Keratinocyte (primary cell): ENCODE data around the gene CMTR1. TPM values are rescaled to one million over a fixed set of nuclear protein-coding genes. Genes with fewer than 3 reads are reported as not detected.

ENCODE experiments used
- DNase-seq: peaks from one replicate; pipeline ENCODE4 v3.0.0-alpha.2; 2011; ENCODE audit warnings: low read depth, missing footprints, low spot score
- FAIRE-seq: peaks from 2 replicates; lab custom pipeline; 2011; peaks lifted over from hg19 to GRCh38; lab: Jason Lieb, UNC
- H2AFZ ChIP-seq: 2 replicates; pipeline ENCODE4 v1.6.0; 2012; ENCODE audit warnings: low read length, control low read depth, inconsistent platforms; ENCODE audit not compliant: control insufficient read depth
- H3K27ac ChIP-seq: 2 replicates; pipeline ENCODE4 v1.5.1; 2011; ENCODE audit warnings: low read length; ENCODE audit not compliant: control insufficient read depth, insufficient read depth
- H3K27me3 ChIP-seq: 3 replicates; pipeline ENCODE4 v1.6.0; 2011; ENCODE audit warnings: low read length; ENCODE audit not compliant: control insufficient read depth, insufficient read depth; ENCODE audit errors: extremely low read depth
- H3K36me3 ChIP-seq, 2 experiments: 2 replicates in 1 of 2; 3 replicates in 1 of 2; pipeline ENCODE4 v1.5.1; 2011; ENCODE audit warnings: low read length in 2 of 2, mild to moderate bottlenecking in 1 of 2; ENCODE audit not compliant: control insufficient read depth in 2 of 2, insufficient read depth in 2 of 2; ENCODE audit errors: extremely low read depth in 1 of 2
- H3K4me1 ChIP-seq: 3 replicates; pipeline ENCODE4 v1.5.1; 2011; ENCODE audit warnings: low read length; ENCODE audit not compliant: control insufficient read depth, insufficient read depth; ENCODE audit errors: extremely low read depth
- H3K4me2 ChIP-seq: 3 replicates; pipeline ENCODE4 v1.6.0; 2011; ENCODE audit warnings: low read depth, low read length; ENCODE audit not compliant: control insufficient read depth, insufficient read depth; ENCODE audit errors: extremely low read depth
- H3K4me3 ChIP-seq, 3 experiments: fragments of 200-600 bp in 1 of 3; sonication (generic) in 1 of 3; 2 replicates in 2 of 3; 3 replicates in 1 of 3; pipeline ENCODE4 v1.5.1; 2011 to 2016; ENCODE audit warnings: low read length in 3 of 3, mild to moderate bottlenecking in 3 of 3, control low read depth in 2 of 3, inconsistent platforms in 1 of 3, low read depth in 1 of 3, mixed read lengths in 1 of 3, mixed run types in 1 of 3, moderate library complexity in 1 of 3; ENCODE audit not compliant: control insufficient read depth in 2 of 3, insufficient read depth in 2 of 3; ENCODE audit errors: extremely low read depth in 1 of 3
- H3K79me2 ChIP-seq: 2 replicates; pipeline ENCODE4 v1.6.0; 2012; ENCODE audit warnings: low read length; ENCODE audit not compliant: control insufficient read depth, insufficient read depth
- H3K9ac ChIP-seq: 3 replicates; pipeline ENCODE4 v1.6.0; 2011; ENCODE audit warnings: low read length; ENCODE audit not compliant: control insufficient read depth, insufficient read depth; ENCODE audit errors: extremely low read depth
- H3K9me1 ChIP-seq: 3 replicates; pipeline ENCODE4 v1.6.0; 2011; ENCODE audit warnings: low read length; ENCODE audit not compliant: control insufficient read depth, insufficient read depth; ENCODE audit errors: extremely low read depth
- H3K9me3 ChIP-seq: 2 replicates; pipeline ENCODE4 v1.5.1; 2012; ENCODE audit warnings: low read depth, low read length; ENCODE audit not compliant: control insufficient read depth
- H4K20me1 ChIP-seq: 3 replicates; pipeline ENCODE4 v1.6.0; 2011; ENCODE audit warnings: low read length; ENCODE audit not compliant: control insufficient read depth, insufficient read depth; ENCODE audit errors: extremely low read depth
- CTCF ChIP-seq, 3 experiments: IDR thresholded peaks in 1 of 3; conservative IDR thresholded peaks in 1 of 3; optimal IDR thresholded peaks in 1 of 3; 2 replicates in 2 of 3; 3 replicates in 1 of 3; pipeline versions ENCODE3 to v1.5.1; 2011; ENCODE audit warnings: low read length in 3 of 3, mild to moderate bottlenecking in 3 of 3, moderate library complexity in 2 of 3, control low read depth in 1 of 3, inconsistent platforms in 1 of 3; ENCODE audit not compliant: insufficient read depth in 2 of 3; ENCODE audit errors: extremely low read depth in 1 of 3
- EZH2 ChIP-seq: IDR thresholded peaks from one replicate; pipeline ENCODE4 v1.6.1; 2012; ENCODE audit warnings: inconsistent platforms, mild to moderate bottlenecking, low read length, moderate library complexity
- dilution Hi-C: fragments of 300-500 bp; cut with MboI; formaldehyde crosslinking; loops from one replicate; pipeline ENCODE4 v1.7.0; 2020; ENCODE audit warnings: low sequenced_read_pairs; ENCODE audit not compliant: extremely low pct_ligation_motif_present
- polyA plus RNA-seq, 5 experiments: library from polyadenylated mRNA; depleted of rRNA in 3 of 5; stranded (reverse) in 3 of 5; stranded (forward) in 1 of 5; unstranded in 1 of 5; fragments of >200 nt; gene quantifications; 1 replicate in 1 of 5; 2 replicates in 3 of 5; 3 replicates in 1 of 5; pipeline versions ENCODE4 v1.2.1 to v1.2.3, GENCODE V29; 2011 to 2012; ENCODE audit warnings: missing spikeins in 2 of 5, low read depth in 1 of 5, low replicate concordance in 1 of 5

CMTR1 gene
- polyA plus RNA-seq, 1 donor (not counting 4 experiments of a cell fraction or from before 2014, with no cell fraction given), result 24.6 TPM

- Histone ChIP-seq H3K79me2 (no peaks in the 10 kb centered on the region), H2AFZ (no peak overlapping the region), H3K27me3 (no peaks in the 10 kb centered on the region), H3K9me1 (no peaks in the 10 kb centered on the region), H3K27ac (no peak overlapping the region), H3K4me2 (no peak overlapping the region), H3K4me1 (peaks cover 17% of the 10 kb centered on the region), H3K4me3 (no peak overlapping the region), H3K9me3 (no peaks in the 10 kb centered on the region), H3K9ac (no peak overlapping the region), H3K36me3 (peaks cover 32 to 42% of the 10 kb centered on the region in 2 experiments), H4K20me1 (peaks cover 10% of the 10 kb centered on the region)
- dilution Hi-C loops, result no loop called here
- DNase-seq (no peak), FAIRE-seq (no peak)
- TF ChIP-seq EZH2 (no peak), CTCF (optimal IDR thresholded peaks at IDR 0.05 in 1 of 3, IDR thresholded peaks at IDR 0.05 in 1 of 3, conservative IDR thresholded peaks at IDR 0.05 in 1 of 3; ENCODE audit: extremely low read depth in 1 of 3, insufficient read depth in 2 of 3, low read length in 3 of 3) (no peak)
Measured at GRCh38 chr6:37477191-37477590, 44.2 kb downstream of the CMTR1 start.

DNA sequence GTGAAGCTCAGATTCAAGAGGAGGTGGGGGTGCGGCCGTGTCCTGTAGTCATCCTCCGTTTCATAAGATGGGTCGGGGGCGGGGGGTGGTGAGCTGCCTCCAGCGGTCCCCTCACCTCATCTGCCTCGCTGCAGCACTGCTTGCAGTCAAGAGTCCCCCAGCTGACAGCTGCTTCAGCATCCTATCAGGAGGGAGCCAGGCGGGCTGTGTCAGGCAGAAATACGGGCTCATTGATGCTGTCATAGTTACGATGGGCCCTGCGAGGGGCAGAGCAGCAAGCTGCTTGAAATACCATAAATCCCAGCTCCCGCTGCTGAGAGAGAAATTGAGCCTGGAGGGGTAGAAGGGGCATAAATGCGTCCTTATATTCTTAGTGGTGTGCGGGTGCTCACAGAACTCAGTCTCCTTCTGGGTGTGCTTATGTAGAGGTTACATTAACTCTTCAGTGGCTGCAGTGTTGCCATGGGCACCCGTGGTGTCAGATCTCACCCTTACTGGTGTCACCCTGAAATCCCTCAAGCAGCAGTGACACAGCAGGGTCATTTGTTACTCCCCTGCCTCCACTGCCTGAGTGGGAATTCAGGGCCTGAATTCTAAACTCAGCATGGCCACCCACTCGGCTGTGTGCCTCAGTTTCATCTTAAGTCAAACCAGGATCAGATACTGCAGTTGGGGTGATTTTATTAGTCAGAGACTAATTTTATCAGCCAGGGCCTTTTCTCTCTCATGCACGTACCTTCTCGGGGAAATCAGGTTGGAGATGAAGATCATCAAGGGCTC, 44.8 kb downstream of the CMTR1 start:
- TF ChIP-seq CTCF (optimal IDR thresholded peaks at IDR 0.05 in 1 of 3, IDR thresholded peaks at IDR 0.05 in 1 of 3, conservative IDR thresholded peaks at IDR 0.05 in 1 of 3; ENCODE audit: extremely low read depth in 1 of 3, insufficient read depth in 2 of 3, low read length in 3 of 3) (no peak), EZH2 (no peak)
- no peak for FAIRE-seq

More for the DNA sequence above, 44.8 kb downstream of the CMTR1 start:
- no peak overlapping the region for H3K4me2 ChIP-seq
- no peak overlapping the region for H3K9ac ChIP-seq
- dilution Hi-C loops, result no loop called here
- peaks cover 9% of the 10 kb centered on the region for H4K20me1 ChIP-seq
- H3K4me3 ChIP-seq, result no peak overlapping the region
- no peak overlapping the region for H2AFZ ChIP-seq
- H3K27ac ChIP-seq, result no peak overlapping the region
- DNase-seq, result no peak
- no peaks in the 10 kb centered on the region for H3K9me1 ChIP-seq
- H3K36me3 ChIP-seq, result peaks cover 28 to 42% of the 10 kb centered on the region in 2 experiments
- no peaks in the 10 kb centered on the region for H3K9me3 ChIP-seq
- H3K79me2 ChIP-seq, result no peaks in the 10 kb centered on the region
- peaks cover 12% of the 10 kb centered on the region for H3K4me1 ChIP-seq
- no peaks in the 10 kb centered on the region for H3K27me3 ChIP-seq
